ENCODE results near the gene CEP78. TPM values are rescaled to one million over a fixed set of nuclear protein-coding genes. Genes with fewer than 3 reads are reported as not detected.
"Not testable (repeated sequence)": the region's sequence is repeated elsewhere in the genome, so short reads cannot be mapped to it uniquely, and the experiment has no call there.

The CEP78 gene
- total RNA-seq, 1 experiment from 2014 or later, result 17.8 TPM

DNA sequence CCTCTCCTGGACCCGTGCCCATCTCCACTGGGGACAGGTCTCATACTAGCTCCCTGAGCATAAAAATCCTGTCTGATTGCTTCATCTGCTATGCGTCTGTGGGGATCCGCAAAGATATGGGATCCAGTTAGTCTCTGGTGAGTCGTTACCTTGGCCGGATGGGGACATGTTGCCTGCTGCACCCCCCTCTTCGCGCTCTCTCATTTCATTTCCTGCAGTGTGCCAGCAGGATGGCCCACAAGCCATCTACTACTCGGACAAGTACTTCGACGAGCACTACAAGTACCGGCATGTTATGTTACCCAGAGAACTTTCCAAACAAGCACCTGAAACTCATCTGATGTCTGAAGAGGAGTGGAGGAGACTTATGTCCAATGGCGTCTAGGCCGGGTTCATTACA lies 17.0 kb upstream of the CEP78 start:
- Mint-ChIP-seq H3K9me3 (ENCODE audit: unreplicated experiment) (no peaks in the 10 kb centered on the region), H3K27me3 (ENCODE audit: insufficient read depth, unreplicated experiment) (no peaks in the 10 kb centered on the region), H3K4me3 (ENCODE audit: unreplicated experiment) (no peak overlapping the region), H3K27ac (ENCODE audit: low read depth, unreplicated experiment) (no peak overlapping the region), H3K36me3 (ENCODE audit: insufficient read depth, unreplicated experiment) (no peaks in the 10 kb centered on the region), H3K4me1 (ENCODE audit: insufficient read depth, unreplicated experiment) (peaks cover 15% of the 10 kb centered on the region)
- ChIA-PET POLR2A (no interaction called here), CTCF (interaction anchor here (0.6 kb wide), 1 partner anchor 244 kb away, joined by 4 read pairs; no protein-coding TSS in a partner anchor)
- no peak for DNase-seq (ENCODE audit: unreplicated experiment)
- TF ChIP-seq, protein P1, sequence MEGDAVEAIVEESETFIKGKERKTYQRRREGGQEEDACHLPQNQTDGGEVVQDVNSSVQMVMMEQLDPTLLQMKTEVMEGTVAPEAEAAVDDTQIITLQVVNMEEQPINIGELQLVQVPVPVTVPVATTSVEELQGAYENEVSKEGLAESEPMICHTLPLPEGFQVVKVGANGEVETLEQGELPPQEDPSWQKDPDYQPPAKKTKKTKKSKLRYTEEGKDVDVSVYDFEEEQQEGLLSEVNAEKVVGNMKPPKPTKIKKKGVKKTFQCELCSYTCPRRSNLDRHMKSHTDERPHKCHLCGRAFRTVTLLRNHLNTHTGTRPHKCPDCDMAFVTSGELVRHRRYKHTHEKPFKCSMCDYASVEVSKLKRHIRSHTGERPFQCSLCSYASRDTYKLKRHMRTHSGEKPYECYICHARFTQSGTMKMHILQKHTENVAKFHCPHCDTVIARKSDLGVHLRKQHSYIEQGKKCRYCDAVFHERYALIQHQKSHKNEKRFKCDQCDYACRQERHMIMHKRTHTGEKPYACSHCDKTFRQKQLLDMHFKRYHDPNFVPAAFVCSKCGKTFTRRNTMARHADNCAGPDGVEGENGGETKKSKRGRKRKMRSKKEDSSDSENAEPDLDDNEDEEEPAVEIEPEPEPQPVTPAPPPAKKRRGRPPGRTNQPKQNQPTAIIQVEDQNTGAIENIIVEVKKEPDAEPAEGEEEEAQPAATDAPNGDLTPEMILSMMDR (IDR thresholded peaks at IDR 0.05; ENCODE audit: unreplicated experiment), result no peak
- no TSS peak for BruUV-seq (replicated peaks)
- intact Hi-C loops (cut with micrococcal nuclease), result no loop called here

DNA sequence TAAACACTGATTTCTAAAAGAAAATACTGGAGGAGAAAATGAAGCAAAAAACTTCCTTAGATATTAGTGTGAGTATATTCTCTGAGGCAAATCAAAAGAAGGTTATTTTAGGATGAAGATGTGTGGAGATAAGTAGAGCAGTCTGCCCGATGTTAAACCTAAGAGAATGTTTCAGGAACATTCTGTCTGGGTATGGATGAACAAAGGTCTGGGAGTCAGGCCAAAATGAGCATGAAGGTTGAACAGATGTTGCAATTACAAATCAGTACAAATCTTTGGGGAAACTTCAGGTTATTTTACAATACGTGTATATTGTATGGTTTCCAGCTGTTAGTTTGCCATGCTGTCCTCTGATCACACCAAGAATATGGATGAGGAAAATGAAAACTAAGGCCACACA lies 14.4 kb upstream of the CEP78 start:
- CTCF ChIA-PET, result interaction anchor here (0.7 to 1.4 kb wide), 3 partner anchors 16 to 177 kb away, joined by 3 to 4 read pairs (median 3); no protein-coding TSS in a partner anchor
- intact Hi-C loops (cut with micrococcal nuclease), result no loop called here

DNA sequence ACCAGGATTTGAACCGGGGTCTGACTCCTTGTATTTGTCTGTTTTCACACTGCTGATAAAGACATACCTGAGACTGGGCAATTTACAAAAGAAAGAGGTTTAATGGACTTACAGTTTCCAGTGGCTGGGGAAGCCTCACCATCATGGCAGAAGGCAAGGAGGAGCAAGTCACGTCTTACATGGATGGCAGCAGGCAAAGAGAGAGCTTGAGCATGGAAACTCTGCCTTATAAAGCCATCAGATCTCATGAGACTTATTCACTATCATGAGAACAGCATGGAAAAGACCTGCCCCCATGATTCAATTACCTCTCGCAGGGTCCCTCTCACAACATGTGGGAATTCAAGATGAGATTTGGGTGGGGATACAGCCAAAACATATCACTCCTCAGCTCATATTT lies 14.0 kb upstream of the CEP78 start:
- H3K27me3 Mint-ChIP-seq (ENCODE audit: insufficient read depth, unreplicated experiment); H3K9me3 Mint-ChIP-seq (ENCODE audit: unreplicated experiment); H3K4me3 Mint-ChIP-seq (ENCODE audit: unreplicated experiment); DNase-seq (ENCODE audit: unreplicated experiment); BruUV-seq (replicated peaks); intact Hi-C loops (cut with micrococcal nuclease); H3K36me3 Mint-ChIP-seq (ENCODE audit: insufficient read depth, unreplicated experiment): not testable (repeated sequence)
- ChIA-PET POLR2A (interaction anchor here (6.6 kb wide), 1 partner anchor 13 kb away, joined by 27 read pairs; the partner anchor contains the start of gene CEP78), CTCF (interaction anchor here (1.4 kb wide), 1 partner anchor 17 kb away, joined by 3 read pairs; no protein-coding TSS in a partner anchor)
- H3K27ac Mint-ChIP-seq (ENCODE audit: low read depth, unreplicated experiment), result peak overlapping the region; percentile 83
- H3K4me1 Mint-ChIP-seq (ENCODE audit: insufficient read depth, unreplicated experiment), result peaks cover 15% of the 10 kb centered on the region

More for the DNA sequence above, 14.4 kb upstream of the CEP78 start:
- Mint-ChIP-seq H3K27me3 (ENCODE audit: insufficient read depth, unreplicated experiment) (no peaks in the 10 kb centered on the region), H3K4me3 (ENCODE audit: unreplicated experiment) (no peak overlapping the region), H3K27ac (ENCODE audit: low read depth, unreplicated experiment) (peak overlapping the region; percentile 83), H3K36me3 (ENCODE audit: insufficient read depth, unreplicated experiment) (no peaks in the 10 kb centered on the region), H3K9me3 (ENCODE audit: unreplicated experiment) (no peaks in the 10 kb centered on the region), H3K4me1 (ENCODE audit: insufficient read depth, unreplicated experiment) (peaks cover 15% of the 10 kb centered on the region)
- TF ChIP-seq, protein P1 (IDR thresholded peaks at IDR 0.05; ENCODE audit: unreplicated experiment), result no peak
- BruUV-seq (replicated peaks), result no TSS peak
- peak; percentile 48 for DNase-seq (ENCODE audit: unreplicated experiment)
- POLR2A ChIA-PET, result interaction anchor here (6.6 kb wide), 1 partner anchor 14 kb away, joined by 27 read pairs; the partner anchor contains the start of gene CEP78

DNA sequence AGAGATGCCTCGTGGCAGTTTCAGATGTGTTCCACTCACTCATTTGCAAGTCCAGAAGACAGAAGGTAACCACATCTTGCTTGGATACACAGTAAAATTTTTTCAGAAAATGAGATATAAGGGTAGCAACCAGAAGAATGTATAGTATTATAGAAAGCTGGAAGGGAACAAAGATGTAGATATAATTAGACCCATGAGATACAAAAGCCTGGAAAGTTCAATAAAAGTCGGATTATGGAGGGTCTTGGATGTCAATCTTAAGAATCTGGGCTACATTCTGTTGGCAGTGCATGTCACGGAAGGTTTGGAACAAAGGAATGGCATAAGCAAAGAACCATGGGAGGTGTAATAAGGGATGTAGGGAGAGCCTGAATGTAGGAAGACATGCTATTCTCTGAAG lies 5.1 kb upstream of the CEP78 start:
- no peak for DNase-seq (ENCODE audit: unreplicated experiment)
- POLR2A ChIA-PET, result no interaction called here
- TF ChIP-seq, protein P1 (IDR thresholded peaks at IDR 0.05; ENCODE audit: unreplicated experiment), result no peak
- peaks cover 3% of the 10 kb centered on the region for H3K36me3 Mint-ChIP-seq (ENCODE audit: insufficient read depth, unreplicated experiment)
- no peaks in the 10 kb centered on the region for H3K27me3 Mint-ChIP-seq (ENCODE audit: insufficient read depth, unreplicated experiment)
- no peak overlapping the region for H3K4me3 Mint-ChIP-seq (ENCODE audit: unreplicated experiment)
- no TSS peak for BruUV-seq (replicated peaks)
- no peak overlapping the region for H3K27ac Mint-ChIP-seq (ENCODE audit: low read depth, unreplicated experiment)
- CTCF ChIA-PET, result no interaction called here
- no peaks in the 10 kb centered on the region for H3K9me3 Mint-ChIP-seq (ENCODE audit: unreplicated experiment)
- no peaks in the 10 kb centered on the region for H3K4me1 Mint-ChIP-seq (ENCODE audit: insufficient read depth, unreplicated experiment)
- intact Hi-C loops (cut with micrococcal nuclease), result loop anchor here (10.0 kb wide), 2 partner anchors 196 to 256 kb away; partner anchors contain the start of gene GNAQ

DNA sequence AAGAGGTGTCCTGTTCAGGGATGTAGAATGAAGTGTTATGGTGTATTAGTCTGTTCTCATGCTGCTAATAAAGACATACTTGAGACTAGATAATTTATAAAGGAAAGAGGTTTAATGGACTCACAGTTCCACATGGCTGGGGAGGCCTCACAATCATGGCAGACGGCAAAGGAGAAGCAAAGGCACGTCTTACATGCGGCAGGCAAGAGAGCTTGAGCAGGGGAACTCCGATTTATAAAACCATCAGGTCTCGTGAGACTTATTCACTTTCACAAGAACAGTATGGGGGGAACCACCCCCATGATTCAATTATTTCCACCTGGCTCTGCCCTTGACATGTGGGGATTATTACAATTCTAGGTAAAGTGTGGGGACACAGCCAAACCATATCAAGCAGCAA lies 3.4 kb upstream of the CEP78 start:
- H3K36me3 Mint-ChIP-seq (ENCODE audit: insufficient read depth, unreplicated experiment); H3K4me1 Mint-ChIP-seq (ENCODE audit: insufficient read depth, unreplicated experiment); DNase-seq (ENCODE audit: unreplicated experiment); H3K9me3 Mint-ChIP-seq (ENCODE audit: unreplicated experiment); H3K4me3 Mint-ChIP-seq (ENCODE audit: unreplicated experiment); H3K27me3 Mint-ChIP-seq (ENCODE audit: insufficient read depth, unreplicated experiment); BruUV-seq (replicated peaks); H3K27ac Mint-ChIP-seq (ENCODE audit: low read depth, unreplicated experiment); POLR2A ChIA-PET: not testable (repeated sequence)
- CTCF ChIA-PET, result interaction anchor here (1.0 to 1.4 kb wide), 3 partner anchors 137 to 255 kb away, joined by 3 to 5 read pairs (median 3); no protein-coding TSS in a partner anchor
- intact Hi-C loops (cut with micrococcal nuclease), result loop anchor here (10.0 kb wide), 2 partner anchors 198 to 258 kb away; partner anchors contain the start of gene GNAQ

Measured in MCF 10A (cell line).